H1 (cell line): Measurements from ENCODE around the gene R3HDM1. TPM values are rescaled to one million over a fixed set of nuclear protein-coding genes. Genes with fewer than 3 reads are reported as not detected.

Source experiments
- CTCF ChIA-PET: fragments of 300-600 bp; sonication (Branson Sonifier 250); formaldehyde crosslinking; loops from one replicate; lab custom pipeline; 2021; ENCODE audit not compliant: partially characterized antibody; lab: Charles Lee
- POLR2A ChIA-PET: fragments of 300-600 bp; sonication (Branson Sonifier 250); formaldehyde crosslinking; loops from one replicate; lab custom pipeline; 2021; ENCODE audit warnings: inconsistent platforms; ENCODE audit not compliant: partially characterized antibody; lab: Charles Lee
- DNase-seq, 2 experiments: peaks; one replicate each; pipeline versions ENCODE4 v3.0.0 to v3.0.0-alpha.2; 2010 to 2022; ENCODE audit warnings: low spot score in 2 of 2, low read depth in 1 of 2, mixed read lengths in 1 of 2
- FAIRE-seq: peaks from 2 replicates; lab custom pipeline; 2011; peaks lifted over from hg19 to GRCh38; lab: Jason Lieb, UNC
- H2AFZ ChIP-seq: 2 replicates; pipeline ENCODE4 v1.8.1; 2012; ENCODE audit warnings: low read length, inconsistent platforms
- H2AK5ac ChIP-seq: 2 replicates; pipeline ENCODE4 v1.6.1; 2013; ENCODE audit warnings: low read depth, low read length
- H2BK120ac ChIP-seq: replicated peaks from 2 replicates; pipeline ENCODE3; 2013; ENCODE audit warnings: low read depth, low read length, inconsistent platforms
- H2BK12ac ChIP-seq: 2 replicates; pipeline ENCODE4 v1.6.1; 2013; ENCODE audit warnings: low read depth, low read length
- H2BK15ac ChIP-seq: 2 replicates; pipeline ENCODE4 v1.6.1; 2013; ENCODE audit warnings: low read length
- H2BK20ac ChIP-seq: 2 replicates; pipeline ENCODE4 v1.6.1; 2013; ENCODE audit warnings: low read length
- H2BK5ac ChIP-seq: 2 replicates; pipeline ENCODE4 v1.6.1; 2013; ENCODE audit warnings: low read depth, low read length
- H3K14ac ChIP-seq: 2 replicates; pipeline ENCODE4 v1.6.1; 2013; ENCODE audit warnings: inconsistent platforms; ENCODE audit not compliant: insufficient read length
- H3K18ac ChIP-seq: 2 replicates; pipeline ENCODE4 v1.6.1; 2013; ENCODE audit warnings: low read length; ENCODE audit errors: extremely low read depth
- H3K23ac ChIP-seq: 2 replicates; pipeline ENCODE4 v1.6.1; 2013; ENCODE audit warnings: inconsistent platforms; ENCODE audit not compliant: insufficient read length
- H3K23me2 ChIP-seq: 2 replicates; pipeline ENCODE4 v1.6.1; 2013; ENCODE audit warnings: low read depth, low read length
- H3K27ac ChIP-seq: 2 replicates; pipeline ENCODE4 v1.6.1; 2011; ENCODE audit warnings: low read depth, low read length, inconsistent platforms
- H3K27me3 ChIP-seq, 4 experiments: replicated peaks in 1 of 4; 1 replicate in 1 of 4; 2 replicates in 3 of 4; pipeline versions ENCODE4 v1.6.1 to v1.8.1; 2011 to 2013; ENCODE audit warnings: low read length in 3 of 4, mild to moderate bottlenecking in 3 of 4, inconsistent platforms in 2 of 4, mixed read lengths in 2 of 4, moderate library complexity in 1 of 4; ENCODE audit not compliant: control insufficient read depth in 3 of 4, insufficient read depth in 3 of 4; ENCODE audit errors: extremely low read depth in 1 of 4
- H3K36me3 ChIP-seq, 4 experiments: 2 replicates each; pipeline versions ENCODE4 v1.6.1 to v1.8.1; 2011 to 2013; ENCODE audit warnings: mild to moderate bottlenecking in 4 of 4, low read length in 3 of 4, moderate library complexity in 2 of 4, control low read depth in 1 of 4, inconsistent platforms in 1 of 4; ENCODE audit not compliant: insufficient read depth in 4 of 4, control insufficient read depth in 2 of 4
- H3K4ac ChIP-seq: replicated peaks from 2 replicates; pipeline ENCODE3; 2013; ENCODE audit warnings: low read length, low read depth, mixed read lengths, inconsistent platforms; ENCODE audit not compliant: insufficient read length
- H3K4me1 ChIP-seq, 4 experiments: replicated peaks in 1 of 4; 1 replicate in 1 of 4; 2 replicates in 3 of 4; pipeline versions ENCODE4 v1.6.1 to v1.8.1; 2011 to 2013; ENCODE audit warnings: low read length in 3 of 4, inconsistent platforms in 2 of 4, mixed read lengths in 1 of 4; ENCODE audit not compliant: insufficient read depth in 4 of 4, control insufficient read depth in 3 of 4
- H3K4me2 ChIP-seq, 2 experiments: 2 replicates each; pipeline versions ENCODE4 v1.6.1 to v1.8.1; 2011 to 2013; ENCODE audit warnings: low read depth in 2 of 2, low read length in 2 of 2, control low read depth in 1 of 2, inconsistent platforms in 1 of 2, mild to moderate bottlenecking in 1 of 2; ENCODE audit not compliant: insufficient read depth in 1 of 2
- H3K4me3 ChIP-seq, 4 experiments: fragments of 200-600, 300-600 bp in 1 of 4; sonication (generic), shearing (Covaris generic), sonication (Bioruptor Twin) in 1 of 4; 2 replicates each; pipeline versions ENCODE4 v1.5.1 to v1.8.1; 2011 to 2016; ENCODE audit warnings: low read length in 4 of 4, low read depth in 3 of 4, control low read depth in 2 of 4, inconsistent platforms in 2 of 4, mild to moderate bottlenecking in 2 of 4, mixed read lengths in 1 of 4, moderate library complexity in 1 of 4; ENCODE audit not compliant: insufficient read depth in 2 of 4; ENCODE audit errors: extremely low read depth in 1 of 4
- H3K56ac ChIP-seq: replicated peaks from 2 replicates; pipeline ENCODE3; 2013; ENCODE audit warnings: low read depth, mild to moderate bottlenecking, mixed read lengths, low read length, inconsistent platforms; ENCODE audit not compliant: insufficient read length
- H3K79me1 ChIP-seq: 2 replicates; pipeline ENCODE4 v1.6.1; 2013; ENCODE audit warnings: low read depth, low read length, control low read depth
- H3K79me2 ChIP-seq, 2 experiments: 2 replicates each; pipeline versions ENCODE4 v1.6.1 to v1.8.1; 2012 to 2013; ENCODE audit warnings: low read length in 2 of 2, mild to moderate bottlenecking in 2 of 2, inconsistent platforms in 1 of 2; ENCODE audit not compliant: insufficient read depth in 2 of 2, control insufficient read depth in 1 of 2
- H3K9ac ChIP-seq, 4 experiments: replicated peaks in 1 of 4; 1 replicate in 1 of 4; 2 replicates in 3 of 4; pipeline versions ENCODE4 v1.6.1 to v1.8.1; 2011 to 2013; ENCODE audit warnings: low read depth in 3 of 4, low read length in 3 of 4, control low read depth in 2 of 4, mild to moderate bottlenecking in 2 of 4, moderate library complexity in 2 of 4, inconsistent platforms in 1 of 4; ENCODE audit errors: extremely low read depth in 1 of 4
- H3K9me3 ChIP-seq, 2 experiments: 2 replicates each; pipeline versions ENCODE4 v1.6.1 to v1.8.1; 2012 to 2013; ENCODE audit warnings: mild to moderate bottlenecking in 2 of 2, moderate library complexity in 2 of 2, control low read depth in 1 of 2, inconsistent platforms in 1 of 2, low read depth in 1 of 2, low read length in 1 of 2, mixed read lengths in 1 of 2; ENCODE audit not compliant: insufficient read depth in 2 of 2
- H4K20me1 ChIP-seq, 2 experiments: replicated peaks in 1 of 2; 2 replicates each; pipeline versions ENCODE3 to v1.8.1; 2011 to 2013; ENCODE audit warnings: inconsistent platforms in 2 of 2, low read length in 2 of 2, mild to moderate bottlenecking in 1 of 2; ENCODE audit not compliant: insufficient read depth in 2 of 2, control insufficient read depth in 1 of 2
- H4K5ac ChIP-seq: 2 replicates; pipeline ENCODE4 v1.6.1; 2013; ENCODE audit warnings: low read length, low read depth, mixed read lengths, inconsistent platforms; ENCODE audit not compliant: insufficient read length
- H4K8ac ChIP-seq: 2 replicates; pipeline ENCODE4 v1.8.0; 2013; ENCODE audit warnings: mild to moderate bottlenecking, moderate library complexity, low read length, inconsistent platforms; ENCODE audit not compliant: insufficient read depth; ENCODE audit errors: extremely low read depth
- H4K91ac ChIP-seq: replicated peaks from 2 replicates; pipeline ENCODE3; 2013; ENCODE audit warnings: low read length, mixed read lengths, inconsistent platforms; ENCODE audit not compliant: insufficient read length
- CEBPB ChIP-seq: IDR thresholded peaks from 2 replicates; pipeline ENCODE4 v1.6.1; 2012; ENCODE audit warnings: low read depth, low read length
- EGR1 ChIP-seq: IDR thresholded peaks from 2 replicates; pipeline ENCODE4 v1.6.1; 2011; ENCODE audit warnings: low read depth, low read length, borderline replicate concordance
- KDM5A ChIP-seq: fragments of 200-600 bp; IDR thresholded peaks from 2 replicates; pipeline ENCODE4 v1.7.1; 2012; ENCODE audit warnings: mild to moderate bottlenecking, low read length, inconsistent platforms, mixed read lengths
- RFX5 ChIP-seq: IDR thresholded peaks from 2 replicates; pipeline ENCODE4 v1.6.1; 2011; ENCODE audit warnings: low read depth, low read length, improper control_type of control experiment, borderline replicate concordance
- TAF7 ChIP-seq: optimal IDR thresholded peaks from 2 replicates; pipeline ENCODE3; 2011; ENCODE audit warnings: low read depth, mild to moderate bottlenecking, inconsistent platforms, low read length, moderate library complexity, borderline replicate concordance
- TCF12 ChIP-seq: IDR thresholded peaks from 2 replicates; pipeline ENCODE4 v1.6.1; 2011; ENCODE audit warnings: low read depth, mild to moderate bottlenecking, low read length
- USF2 ChIP-seq: IDR thresholded peaks from 2 replicates; pipeline ENCODE4 v1.6.1; 2011; ENCODE audit warnings: low read length, improper control_type of control experiment
- YY1 ChIP-seq: IDR thresholded peaks from 2 replicates; pipeline ENCODE4 v1.6.1; 2011; ENCODE audit warnings: low read depth, mild to moderate bottlenecking, low read length
- WGBS, 2 experiments: shearing (Covaris generic) in 1 of 2; methylation state at CpG; one replicate each; pipeline versions ENCODE4 v1.1.6 to v1.1.7; 2013 to 2015; ENCODE audit warnings: low lambda C conversion rate in 2 of 2, mixed read lengths in 2 of 2, inconsistent platforms in 1 of 2, low coverage in 1 of 2, missing lambda C conversion rate in 1 of 2; ENCODE audit not compliant: insufficient replicate concordance in 2 of 2, insufficient coverage in 1 of 2, insufficient read length in 1 of 2; ENCODE audit errors: extremely low coverage in 1 of 2, missing lambda C conversion rate in 1 of 2; 5-methylcytosine and 5-hydroxymethylcytosine counted together
- polyA plus RNA-seq, 7 experiments: library from polyadenylated mRNA; depleted of rRNA in 3 of 7; stranded (reverse) in 5 of 7; unstranded in 2 of 7; fragments of >200 nt in 5 of 7; fragments of 200-250 nt in 2 of 7; gene quantifications; 1 replicate in 5 of 7; 2 replicates in 1 of 7; 4 replicates in 1 of 7; pipeline versions ENCODE4 v1.2.1 to v1.2.3, GENCODE V29; 2011 to 2013; ENCODE audit warnings: missing spikeins in 2 of 7, mixed read lengths in 2 of 7
- total RNA-seq: library from RNA; stranded (reverse); fragmentation: NEBNext Ultra II Directional; extraction: Animal tissue kit (Norgen Biotek cat#: 25700); gene quantifications from 2 replicates; pipeline ENCODE4 v1.2.1, GENCODE V29; 2021

The R3HDM1 gene
- total and polyA plus RNA-seq, 2 of the 8 experiments (the other 6 are each of a cell fraction or from before 2014, with no cell fraction given) = 77.7 to 120 TPM

GRCh38 chr2:135633582-135633981 is 102.3 kb downstream of the R3HDM1 start:
- Histone ChIP-seq H3K79me1 (no peaks in the 10 kb centered on the region), H4K91ac (no peak overlapping the region), H3K27ac (no peak overlapping the region), H3K4me2 (no peak overlapping the region), H2AFZ (no peak overlapping the region), H3K56ac (no peak overlapping the region), H3K36me3 (peaks cover 0 to 40% (median 10%) of the 10 kb centered on the region in 4 experiments; a peak in 6 of 8 replicates), H4K20me1 (peaks cover 0 to 2% of the 10 kb centered on the region in 2 experiments), H3K9me3 (no peaks in the 10 kb centered on the region), H2BK12ac (no peak overlapping the region), H3K79me2 (no peaks in the 10 kb centered on the region), H3K27me3 (no peaks in the 10 kb centered on the region), H2BK20ac (no peak overlapping the region), H2BK120ac (no peak overlapping the region), H4K8ac (no peak overlapping the region; the same call in 1 of the 2 replicates), H4K5ac (no peak overlapping the region), H3K23me2 (no peaks in the 10 kb centered on the region), H3K9ac (no peak overlapping the region), H3K4ac (no peak overlapping the region), H3K4me3 (no peak overlapping the region), H2AK5ac (no peak overlapping the region), H2BK5ac (no peak overlapping the region), H3K14ac (no peak overlapping the region), H3K4me1 (no peaks in the 10 kb centered on the region), H3K18ac (no peak overlapping the region), H2BK15ac (no peak overlapping the region), H3K23ac (no peak overlapping the region)
- FAIRE-seq (no peak), DNase-seq (no peak)
- POLR2A ChIA-PET = no interaction called here
- WGBS, 2 experiments = 91% methylated on average over 4 of the region's 4 CpGs; no CpG with 5 or more reads in 1 of the 2 experiments
- no peak for TF ChIP-seq TCF12
- TF ChIP-seq RFX5 = no peak
- no peak for TF ChIP-seq CEBPB
- no peak for TF ChIP-seq EGR1
- TF ChIP-seq KDM5A = no peak
- TF ChIP-seq TAF7 = no peak
- TF ChIP-seq YY1 = no peak
- TF ChIP-seq USF2 = no peak
- TF ChIP-seq, all 59 proteins: peak for 0
- CTCF ChIA-PET = interaction anchor here (1.0 kb wide), 1 partner anchor 76 kb away, joined by 3 read pairs; no protein-coding TSS in a partner anchor
